ENCODE results near the gene GFAP.

Gene GFAP

DNA sequence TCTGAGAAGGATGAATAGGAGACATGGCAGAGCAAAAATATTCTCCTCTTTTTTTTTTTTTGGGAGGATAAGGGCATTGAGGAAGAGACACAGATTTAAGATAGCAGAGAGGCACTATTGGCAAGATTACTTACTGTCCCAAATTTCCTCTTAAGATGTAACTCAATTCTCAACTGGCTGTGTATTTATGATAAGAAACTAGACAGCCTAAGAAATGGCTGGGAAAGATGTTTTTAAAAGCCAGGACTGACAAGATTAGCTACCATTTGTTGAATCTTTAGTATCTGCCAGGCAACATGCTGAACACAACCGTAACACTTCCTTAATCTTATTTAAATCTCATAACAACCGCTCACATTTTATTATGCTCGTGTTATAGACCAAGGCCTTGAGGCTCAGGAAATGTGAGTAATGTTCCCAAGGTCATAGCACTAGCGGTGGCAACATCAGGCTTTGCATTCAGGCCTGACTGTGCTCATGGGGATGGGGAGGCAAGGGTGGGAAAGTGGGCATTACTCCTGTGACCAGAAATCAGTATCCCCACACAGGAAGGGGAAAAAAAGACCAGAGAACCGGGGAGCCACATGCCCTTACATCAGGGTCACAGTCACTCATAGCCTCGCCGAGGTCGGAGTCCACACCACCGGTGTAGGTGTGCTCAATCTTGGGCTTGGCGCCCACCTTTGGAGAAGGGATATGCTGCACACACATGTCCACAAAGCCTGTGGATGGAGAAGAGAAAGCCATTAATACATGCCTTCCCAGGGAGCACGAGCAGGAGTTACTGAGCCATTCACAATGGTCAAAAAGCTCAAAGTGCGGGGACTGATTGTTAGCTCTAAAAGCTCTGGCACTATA, 52.0 kb downstream of the GFAP start:
- no peaks in the 10 kb centered on the region for H3K4me1 ChIP-seq (ENCODE audit: insufficient read depth, low read length, severe bottlenecking)
- H3K9ac ChIP-seq (ENCODE audit: low read length), result no peak overlapping the region
- H3K4me3 ChIP-seq (ENCODE audit: low read depth, low read length, poor library complexity, severe bottlenecking), result no peak overlapping the region
- H3K36me3 ChIP-seq (ENCODE audit: insufficient read depth, low read length), result peaks cover 80% of the 10 kb centered on the region
- no peaks in the 10 kb centered on the region for H3F3A ChIP-seq (ENCODE audit: insufficient read depth, low read length)
- H3K27me3 ChIP-seq (ENCODE audit: insufficient read depth, low read length), result no peaks in the 10 kb centered on the region
- H3K9me2 ChIP-seq (ENCODE audit: low read depth, low read length), result no peaks in the 10 kb centered on the region
- TF ChIP-seq, protein P1, sequence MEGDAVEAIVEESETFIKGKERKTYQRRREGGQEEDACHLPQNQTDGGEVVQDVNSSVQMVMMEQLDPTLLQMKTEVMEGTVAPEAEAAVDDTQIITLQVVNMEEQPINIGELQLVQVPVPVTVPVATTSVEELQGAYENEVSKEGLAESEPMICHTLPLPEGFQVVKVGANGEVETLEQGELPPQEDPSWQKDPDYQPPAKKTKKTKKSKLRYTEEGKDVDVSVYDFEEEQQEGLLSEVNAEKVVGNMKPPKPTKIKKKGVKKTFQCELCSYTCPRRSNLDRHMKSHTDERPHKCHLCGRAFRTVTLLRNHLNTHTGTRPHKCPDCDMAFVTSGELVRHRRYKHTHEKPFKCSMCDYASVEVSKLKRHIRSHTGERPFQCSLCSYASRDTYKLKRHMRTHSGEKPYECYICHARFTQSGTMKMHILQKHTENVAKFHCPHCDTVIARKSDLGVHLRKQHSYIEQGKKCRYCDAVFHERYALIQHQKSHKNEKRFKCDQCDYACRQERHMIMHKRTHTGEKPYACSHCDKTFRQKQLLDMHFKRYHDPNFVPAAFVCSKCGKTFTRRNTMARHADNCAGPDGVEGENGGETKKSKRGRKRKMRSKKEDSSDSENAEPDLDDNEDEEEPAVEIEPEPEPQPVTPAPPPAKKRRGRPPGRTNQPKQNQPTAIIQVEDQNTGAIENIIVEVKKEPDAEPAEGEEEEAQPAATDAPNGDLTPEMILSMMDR (IDR thresholded peaks at IDR 0.05; ENCODE audit: low read length), result no peak
- no peak for TF ChIP-seq EZH2 (IDR thresholded peaks at IDR 0.05; ENCODE audit: borderline replicate concordance, low read length)
- no peaks in the 10 kb centered on the region for H4K20me1 ChIP-seq (ENCODE audit: insufficient read depth, low read length)
- H3K4me2 ChIP-seq (ENCODE audit: low read length), result no peak overlapping the region
- no peak overlapping the region for H3K27ac ChIP-seq (ENCODE audit: low read depth, low read length, poor library complexity, severe bottlenecking)
- H2AFZ ChIP-seq (ENCODE audit: low read length), result no peak overlapping the region
- no peaks in the 10 kb centered on the region for H3K79me2 ChIP-seq (ENCODE audit: insufficient read depth, low read length)
- H3K9me3 ChIP-seq (ENCODE audit: low read length), result no peaks in the 10 kb centered on the region

DNA sequence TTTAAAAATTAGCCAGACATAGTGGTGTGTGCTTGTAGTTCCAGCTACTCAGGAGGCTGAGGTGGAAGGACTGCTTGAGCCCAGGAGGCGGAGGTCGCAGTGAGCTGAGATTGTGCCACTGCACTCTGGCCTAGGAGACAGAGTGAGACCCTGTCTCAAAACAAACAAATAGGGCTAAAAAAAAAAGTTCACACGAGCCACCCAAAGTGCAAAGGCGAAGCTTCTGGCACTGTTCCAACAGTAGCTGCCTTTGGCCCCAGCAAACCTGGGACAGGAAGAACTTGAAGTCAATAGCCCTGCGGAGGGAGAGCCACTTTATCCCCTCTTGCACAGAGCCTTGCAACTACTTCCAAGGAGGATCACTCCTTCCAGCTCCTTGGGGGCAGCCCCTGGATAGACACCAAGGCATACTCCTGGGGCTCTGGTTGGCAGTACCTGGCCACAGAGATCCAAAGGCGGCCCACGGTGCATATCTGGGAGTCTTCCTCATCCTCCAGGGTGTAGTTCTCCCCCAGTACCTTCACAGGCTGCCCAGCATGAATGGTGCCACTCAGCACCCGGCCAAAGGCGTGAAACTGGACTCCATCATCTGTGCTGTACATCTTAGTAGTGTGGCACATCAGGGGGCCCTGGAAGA, 52.9 kb downstream of the GFAP start:
- Histone ChIP-seq H3K9me3 (ENCODE audit: low read length) (no peaks in the 10 kb centered on the region), H3K9me2 (ENCODE audit: low read depth, low read length) (no peaks in the 10 kb centered on the region), H3K36me3 (ENCODE audit: insufficient read depth, low read length) (peaks cover 78% of the 10 kb centered on the region), H2AFZ (ENCODE audit: low read length) (no peak overlapping the region), H3K4me3 (ENCODE audit: low read depth, low read length, poor library complexity, severe bottlenecking) (no peak overlapping the region), H3K4me2 (ENCODE audit: low read length) (no peak overlapping the region), H3K27ac (ENCODE audit: low read depth, low read length, poor library complexity, severe bottlenecking) (no peak overlapping the region), H3K9ac (ENCODE audit: low read length) (no peak overlapping the region), H4K20me1 (ENCODE audit: insufficient read depth, low read length) (no peaks in the 10 kb centered on the region), H3K79me2 (ENCODE audit: insufficient read depth, low read length) (no peaks in the 10 kb centered on the region), H3K27me3 (ENCODE audit: insufficient read depth, low read length) (no peaks in the 10 kb centered on the region), H3K4me1 (ENCODE audit: insufficient read depth, low read length, severe bottlenecking) (no peaks in the 10 kb centered on the region), H3F3A (ENCODE audit: insufficient read depth, low read length) (no peaks in the 10 kb centered on the region)
- TF ChIP-seq, protein P1 (IDR thresholded peaks at IDR 0.05; ENCODE audit: low read length), result no peak
- no peak for TF ChIP-seq EZH2 (IDR thresholded peaks at IDR 0.05; ENCODE audit: borderline replicate concordance, low read length)

DNA sequence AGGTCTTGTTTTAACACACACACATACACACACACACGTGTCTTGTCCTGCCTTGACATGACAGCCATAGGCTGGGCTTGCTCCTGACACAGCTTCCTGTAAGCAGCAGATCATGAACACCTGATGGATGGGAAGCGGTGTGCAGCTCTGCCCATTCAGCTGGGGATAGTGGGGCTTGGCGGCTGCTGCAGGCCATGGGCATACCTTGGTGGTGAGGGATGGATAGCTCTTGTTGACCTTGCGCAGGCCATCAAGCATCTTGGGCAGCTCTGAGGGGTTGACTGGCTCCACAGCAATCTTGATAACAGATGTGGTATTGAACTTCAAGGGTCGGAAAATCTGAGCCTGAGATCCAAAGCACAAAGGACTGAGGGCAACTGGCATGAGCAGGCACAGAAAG, 55.6 kb downstream of the GFAP start:
- Histone ChIP-seq H3F3A (ENCODE audit: insufficient read depth, low read length) (no peaks in the 10 kb centered on the region), H3K4me3 (ENCODE audit: low read depth, low read length, poor library complexity, severe bottlenecking) (no peak overlapping the region), H3K4me1 (ENCODE audit: insufficient read depth, low read length, severe bottlenecking) (no peaks in the 10 kb centered on the region), H3K36me3 (ENCODE audit: insufficient read depth, low read length) (peaks cover 94% of the 10 kb centered on the region), H3K27me3 (ENCODE audit: insufficient read depth, low read length) (no peaks in the 10 kb centered on the region), H3K4me2 (ENCODE audit: low read length) (no peak overlapping the region), H3K9me2 (ENCODE audit: low read depth, low read length) (no peaks in the 10 kb centered on the region), H3K27ac (ENCODE audit: low read depth, low read length, poor library complexity, severe bottlenecking) (no peak overlapping the region), H4K20me1 (ENCODE audit: insufficient read depth, low read length) (no peaks in the 10 kb centered on the region), H3K9ac (ENCODE audit: low read length) (no peak overlapping the region), H3K79me2 (ENCODE audit: insufficient read depth, low read length) (no peaks in the 10 kb centered on the region), H2AFZ (ENCODE audit: low read length) (no peak overlapping the region), H3K9me3 (ENCODE audit: low read length) (no peaks in the 10 kb centered on the region)
- TF ChIP-seq EZH2 (IDR thresholded peaks at IDR 0.05; ENCODE audit: borderline replicate concordance, low read length), result no peak
- TF ChIP-seq, protein P1 (IDR thresholded peaks at IDR 0.05; ENCODE audit: low read length), result no peak
